ENCODE data around the gene PHAF1. TPM values are rescaled to one million over a fixed set of nuclear protein-coding genes. Genes with fewer than 3 reads are reported as not detected.

The PHAF1 gene
- total and polyA plus RNA-seq, 2 of the 13 experiments (the other 11 are each of a cell fraction or from before 2014, with no cell fraction given), result 48.3 to 174 TPM

DNA sequence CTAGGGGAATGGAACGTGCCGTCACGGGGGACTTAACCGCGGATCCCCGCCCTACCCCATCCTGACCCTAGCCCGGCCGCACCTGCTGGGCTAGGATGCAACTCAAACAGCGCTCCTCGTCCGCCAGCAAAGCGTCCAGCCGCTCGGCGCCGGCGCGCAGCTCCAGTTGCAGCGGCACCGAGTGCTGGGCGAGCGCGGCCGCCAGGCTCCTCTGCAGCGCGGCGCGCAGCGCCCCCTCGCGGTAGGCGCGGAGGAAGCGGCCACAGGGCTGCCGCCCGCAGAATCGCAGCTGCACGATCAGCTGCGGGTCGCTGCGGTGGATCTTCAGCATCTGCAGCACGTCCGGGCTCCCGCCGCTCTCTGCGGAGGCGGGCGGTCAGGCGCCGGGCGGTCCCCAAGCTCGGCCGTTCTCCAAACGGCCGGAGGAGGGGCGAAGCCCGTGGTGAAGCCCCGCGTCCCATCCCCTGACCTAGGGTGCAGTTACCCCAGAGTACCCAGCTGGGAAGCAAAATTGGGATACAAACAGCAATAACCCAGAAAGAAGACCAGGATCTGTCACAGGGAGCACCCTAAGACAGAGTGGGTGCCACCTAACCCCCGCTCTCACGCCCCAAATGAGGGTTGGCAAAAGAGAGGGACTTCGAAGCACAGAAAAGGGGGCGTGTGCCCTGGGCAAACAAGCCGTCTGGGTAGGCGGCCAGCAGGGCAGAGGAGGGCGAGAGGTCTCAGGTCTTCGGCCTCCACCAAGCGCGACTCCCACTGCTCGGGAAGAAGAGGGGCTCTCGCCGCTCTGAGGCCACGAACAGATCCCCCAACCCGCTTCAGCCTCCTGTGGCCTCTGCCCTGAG, 45.8 kb downstream of the PHAF1 start (continued):
- TF ChIP-seq TEAD3 (CRISPR knock-in tag; optimal IDR thresholded peaks at IDR 0.05; ENCODE audit: borderline replicate concordance) (peak; percentile 74), TCF12 (IDR thresholded peaks at IDR 0.05) (no peak), TCF12 (CRISPR knock-in tag; IDR thresholded peaks at IDR 0.05) (0 out of 2 replicates have a peak, but pooled peaks have one; percentile 81), CAMTA2 (CRISPR knock-in tag; IDR thresholded peaks at IDR 0.05; ENCODE audit: borderline replicate concordance) (no peak), ZNF557 (CRISPR knock-in tag; IDR thresholded peaks at IDR 0.05) (0 out of 2 replicates have a peak, but pooled peaks have one; percentile 46), SP5 (CRISPR knock-in tag; IDR thresholded peaks at IDR 0.05; ENCODE audit: borderline replicate concordance, low read depth) (0 out of 2 replicates have a peak, but pooled peaks have one; percentile 6), ZNF780A (CRISPR knock-in tag; IDR thresholded peaks at IDR 0.05) (no peak), ERF (CRISPR knock-in tag; IDR thresholded peaks at IDR 0.05) (peak; percentile 34; the same call in 1 of the 2 replicates), ZNF225 (CRISPR knock-in tag; IDR thresholded peaks at IDR 0.05) (no peak)
- TF ChIP-seq, protein P1, sequence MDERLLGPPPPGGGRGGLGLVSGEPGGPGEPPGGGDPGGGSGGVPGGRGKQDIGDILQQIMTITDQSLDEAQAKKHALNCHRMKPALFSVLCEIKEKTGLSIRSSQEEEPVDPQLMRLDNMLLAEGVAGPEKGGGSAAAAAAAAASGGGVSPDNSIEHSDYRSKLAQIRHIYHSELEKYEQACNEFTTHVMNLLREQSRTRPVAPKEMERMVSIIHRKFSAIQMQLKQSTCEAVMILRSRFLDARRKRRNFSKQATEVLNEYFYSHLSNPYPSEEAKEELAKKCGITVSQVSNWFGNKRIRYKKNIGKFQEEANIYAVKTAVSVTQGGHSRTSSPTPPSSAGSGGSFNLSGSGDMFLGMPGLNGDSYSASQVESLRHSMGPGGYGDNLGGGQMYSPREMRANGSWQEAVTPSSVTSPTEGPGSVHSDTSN (CRISPR knock-in tag; IDR thresholded peaks at IDR 0.05), result no peak
- TF ChIP-seq, protein P2, sequence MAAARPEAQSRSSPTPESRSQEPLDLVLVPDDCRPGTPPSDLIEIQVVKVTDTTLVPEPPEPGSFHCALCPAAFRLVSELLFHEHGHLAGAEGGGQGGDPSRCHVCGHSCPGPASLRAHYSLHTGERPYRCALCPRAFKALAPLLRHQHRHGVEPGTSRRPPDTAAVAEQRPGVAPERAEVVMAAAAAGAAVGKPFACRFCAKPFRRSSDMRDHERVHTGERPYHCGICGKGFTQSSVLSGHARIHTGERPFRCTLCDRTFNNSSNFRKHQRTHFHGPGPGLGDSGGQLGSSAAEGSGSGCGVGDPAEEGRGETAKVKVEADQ (CRISPR knock-in tag; IDR thresholded peaks at IDR 0.05; ENCODE audit: borderline replicate concordance), result no peak
- TF ChIP-seq, protein P3, sequence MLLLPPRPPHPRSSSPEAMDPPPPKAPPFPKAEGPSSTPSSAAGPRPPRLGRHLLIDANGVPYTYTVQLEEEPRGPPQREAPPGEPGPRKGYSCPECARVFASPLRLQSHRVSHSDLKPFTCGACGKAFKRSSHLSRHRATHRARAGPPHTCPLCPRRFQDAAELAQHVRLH (CRISPR knock-in tag; IDR thresholded peaks at IDR 0.05; ENCODE audit: borderline replicate concordance, low read depth), result 0 out of 2 replicates have a peak, but pooled peaks have one; percentile 31
- TF ChIP-seq, protein P4, sequence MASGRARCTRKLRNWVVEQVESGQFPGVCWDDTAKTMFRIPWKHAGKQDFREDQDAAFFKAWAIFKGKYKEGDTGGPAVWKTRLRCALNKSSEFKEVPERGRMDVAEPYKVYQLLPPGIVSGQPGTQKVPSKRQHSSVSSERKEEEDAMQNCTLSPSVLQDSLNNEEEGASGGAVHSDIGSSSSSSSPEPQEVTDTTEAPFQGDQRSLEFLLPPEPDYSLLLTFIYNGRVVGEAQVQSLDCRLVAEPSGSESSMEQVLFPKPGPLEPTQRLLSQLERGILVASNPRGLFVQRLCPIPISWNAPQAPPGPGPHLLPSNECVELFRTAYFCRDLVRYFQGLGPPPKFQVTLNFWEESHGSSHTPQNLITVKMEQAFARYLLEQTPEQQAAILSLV (CRISPR knock-in tag; IDR thresholded peaks at IDR 0.05; ENCODE audit: borderline replicate concordance), result peak; percentile 81; the same call in 1 of the 2 replicates
- TF ChIP-seq, protein P5, sequence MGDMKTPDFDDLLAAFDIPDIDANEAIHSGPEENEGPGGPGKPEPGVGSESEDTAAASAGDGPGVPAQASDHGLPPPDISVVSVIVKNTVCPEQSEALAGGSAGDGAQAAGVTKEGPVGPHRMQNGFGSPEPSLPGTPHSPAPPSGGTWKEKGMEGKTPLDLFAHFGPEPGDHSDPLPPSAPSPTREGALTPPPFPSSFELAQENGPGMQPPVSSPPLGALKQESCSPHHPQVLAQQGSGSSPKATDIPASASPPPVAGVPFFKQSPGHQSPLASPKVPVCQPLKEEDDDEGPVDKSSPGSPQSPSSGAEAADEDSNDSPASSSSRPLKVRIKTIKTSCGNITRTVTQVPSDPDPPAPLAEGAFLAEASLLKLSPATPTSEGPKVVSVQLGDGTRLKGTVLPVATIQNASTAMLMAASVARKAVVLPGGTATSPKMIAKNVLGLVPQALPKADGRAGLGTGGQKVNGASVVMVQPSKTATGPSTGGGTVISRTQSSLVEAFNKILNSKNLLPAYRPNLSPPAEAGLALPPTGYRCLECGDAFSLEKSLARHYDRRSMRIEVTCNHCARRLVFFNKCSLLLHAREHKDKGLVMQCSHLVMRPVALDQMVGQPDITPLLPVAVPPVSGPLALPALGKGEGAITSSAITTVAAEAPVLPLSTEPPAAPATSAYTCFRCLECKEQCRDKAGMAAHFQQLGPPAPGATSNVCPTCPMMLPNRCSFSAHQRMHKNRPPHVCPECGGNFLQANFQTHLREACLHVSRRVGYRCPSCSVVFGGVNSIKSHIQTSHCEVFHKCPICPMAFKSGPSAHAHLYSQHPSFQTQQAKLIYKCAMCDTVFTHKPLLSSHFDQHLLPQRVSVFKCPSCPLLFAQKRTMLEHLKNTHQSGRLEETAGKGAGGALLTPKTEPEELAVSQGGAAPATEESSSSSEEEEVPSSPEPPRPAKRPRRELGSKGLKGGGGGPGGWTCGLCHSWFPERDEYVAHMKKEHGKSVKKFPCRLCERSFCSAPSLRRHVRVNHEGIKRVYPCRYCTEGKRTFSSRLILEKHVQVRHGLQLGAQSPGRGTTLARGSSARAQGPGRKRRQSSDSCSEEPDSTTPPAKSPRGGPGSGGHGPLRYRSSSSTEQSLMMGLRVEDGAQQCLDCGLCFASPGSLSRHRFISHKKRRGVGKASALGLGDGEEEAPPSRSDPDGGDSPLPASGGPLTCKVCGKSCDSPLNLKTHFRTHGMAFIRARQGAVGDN (CRISPR knock-in tag; IDR thresholded peaks at IDR 0.05), result peak; percentile 87
- TF ChIP-seq, protein P6, sequence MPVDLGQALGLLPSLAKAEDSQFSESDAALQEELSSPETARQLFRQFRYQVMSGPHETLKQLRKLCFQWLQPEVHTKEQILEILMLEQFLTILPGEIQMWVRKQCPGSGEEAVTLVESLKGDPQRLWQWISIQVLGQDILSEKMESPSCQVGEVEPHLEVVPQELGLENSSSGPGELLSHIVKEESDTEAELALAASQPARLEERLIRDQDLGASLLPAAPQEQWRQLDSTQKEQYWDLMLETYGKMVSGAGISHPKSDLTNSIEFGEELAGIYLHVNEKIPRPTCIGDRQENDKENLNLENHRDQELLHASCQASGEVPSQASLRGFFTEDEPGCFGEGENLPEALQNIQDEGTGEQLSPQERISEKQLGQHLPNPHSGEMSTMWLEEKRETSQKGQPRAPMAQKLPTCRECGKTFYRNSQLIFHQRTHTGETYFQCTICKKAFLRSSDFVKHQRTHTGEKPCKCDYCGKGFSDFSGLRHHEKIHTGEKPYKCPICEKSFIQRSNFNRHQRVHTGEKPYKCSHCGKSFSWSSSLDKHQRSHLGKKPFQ (CRISPR knock-in tag; IDR thresholded peaks at IDR 0.05; ENCODE audit: insufficient replicate concordance), result no peak
- TF ChIP-seq, protein P7, sequence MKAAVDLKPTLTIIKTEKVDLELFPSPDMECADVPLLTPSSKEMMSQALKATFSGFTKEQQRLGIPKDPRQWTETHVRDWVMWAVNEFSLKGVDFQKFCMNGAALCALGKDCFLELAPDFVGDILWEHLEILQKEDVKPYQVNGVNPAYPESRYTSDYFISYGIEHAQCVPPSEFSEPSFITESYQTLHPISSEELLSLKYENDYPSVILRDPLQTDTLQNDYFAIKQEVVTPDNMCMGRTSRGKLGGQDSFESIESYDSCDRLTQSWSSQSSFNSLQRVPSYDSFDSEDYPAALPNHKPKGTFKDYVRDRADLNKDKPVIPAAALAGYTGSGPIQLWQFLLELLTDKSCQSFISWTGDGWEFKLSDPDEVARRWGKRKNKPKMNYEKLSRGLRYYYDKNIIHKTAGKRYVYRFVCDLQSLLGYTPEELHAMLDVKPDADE (CRISPR knock-in tag; IDR thresholded peaks at IDR 0.05), result no peak
- TF ChIP-seq, protein P8, sequence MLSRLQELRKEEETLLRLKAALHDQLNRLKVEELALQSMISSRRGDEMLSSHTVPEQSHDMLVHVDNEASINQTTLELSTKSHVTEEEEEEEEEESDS (CRISPR knock-in tag; IDR thresholded peaks at IDR 0.05; ENCODE audit: borderline replicate concordance), result no peak

All from HepG2 (cell line).